Esophagus muscularis mucosa (tissue), 4 donors: ENCODE data around the gene TMEM156. TPM values are rescaled to one million over a fixed set of nuclear protein-coding genes. Genes with fewer than 3 reads are reported as not detected.

Experiments
- DNase-seq: peaks from one replicate; pipeline ENCODE4 v3.0.0-alpha.2; 2017; ENCODE audit errors: extremely low spot score
- H3K27ac ChIP-seq, 4 donors: fragments of 200-600 bp; sonication (generic); replicated peaks in 1 of 4; 1 replicate in 3 of 4; 2 replicates in 1 of 4; pipeline ENCODE4 v1.5.1; 2016 to 2019; ENCODE audit warnings: mild to moderate bottlenecking in 1 of 4
- H3K27me3 ChIP-seq, 4 donors: fragments of 200-600 bp; sonication (generic); one replicate each; pipeline versions ENCODE4 v1.5.1 to v1.6.0; 2016 to 2019
- H3K36me3 ChIP-seq, 4 donors: fragments of 200-600 bp; sonication (generic); one replicate each; pipeline ENCODE4 v1.5.1; 2016 to 2019
- H3K4me1 ChIP-seq, 4 donors: fragments of 200-600 bp; sonication (generic); one replicate each; pipeline ENCODE4 v1.5.1; 2016 to 2019
- H3K4me3 ChIP-seq, 4 donors: fragments of 200-600 bp; sonication (generic); 1 replicate in 2 of 4; 2 replicates in 2 of 4; pipeline ENCODE4 v1.5.1; 2016 to 2019; ENCODE audit warnings: mild to moderate bottlenecking in 4 of 4, moderate library complexity in 1 of 4
- H3K9me3 ChIP-seq, 4 donors: fragments of 200-600 bp; sonication (generic); 1 replicate in 3 of 4; 2 replicates in 1 of 4; pipeline ENCODE4 v1.5.1; 2016 to 2019
- CTCF ChIP-seq, 3 experiments: fragments of 200-600 bp in 2 of 3; fragments of 450-650 bp in 1 of 3; sonication (generic) in 2 of 3; IDR thresholded peaks; one replicate each; pipeline ENCODE4 v1.5.1; 2017 to 2019; ENCODE audit warnings: antibody characterized with exemption in 3 of 3, mild to moderate bottlenecking in 2 of 3, moderate library complexity in 1 of 3
- EP300 ChIP-seq: sonication (generic); formaldehyde crosslinking; IDR thresholded peaks from one replicate; pipeline ENCODE4 v1.6.1; 2017; ENCODE audit warnings: antibody characterized with exemption
- POLR2A ChIP-seq: fragments of 450-650 bp; IDR thresholded peaks from one replicate; pipeline ENCODE4 v1.6.1; 2017; ENCODE audit warnings: antibody characterized with exemption, moderate library complexity, mild to moderate bottlenecking, low read depth
- POLR2AphosphoS5 ChIP-seq, 2 donors: sonication (generic); formaldehyde crosslinking; IDR thresholded peaks; one replicate each; pipeline ENCODE4 v1.6.1; 2017; ENCODE audit warnings: antibody characterized with exemption in 2 of 2
- WGBS: methylation state at CpG from one replicate; pipeline ENCODE4 v1.1.5; 2018; 5-methylcytosine and 5-hydroxymethylcytosine counted together
- intact Hi-C: fragments of 100-400 bp; cut with DNase I; formaldehyde crosslinking; loops from one replicate; pipeline ENCODE4 v1.15.1; 2023
- total RNA-seq, 4 donors: library from RNA; depleted of rRNA; stranded (reverse); fragments of >200 nt; gene quantifications; one replicate each; pipeline versions ENCODE4 v1.1.0 to v1.2.1, GENCODE V29; 2016

TMEM156 gene
- total RNA-seq, 4 donors from 2014 or later = 0.50 TPM; not detected in 3

- Histone ChIP-seq H3K36me3 (no peaks in the 10 kb centered on the region), H3K27me3 (no peaks in the 10 kb centered on the region), H3K4me1 (peaks cover 0 to 11% (median 2%) of the 10 kb centered on the region in 4 donors), H3K4me3 (no peak overlapping the region), H3K27ac (no peak overlapping the region), H3K9me3 (no peaks in the 10 kb centered on the region)
- no peak for DNase-seq
- WGBS = 83% methylated on average over 10 of the region's 10 CpGs
- intact Hi-C loops = no loop called here
- TF ChIP-seq EP300 (no peak), POLR2A (no peak)
These were observed 46.7 kb downstream of the TMEM156 start for GRCh38 chr4:38985410-38986100.

- H3K4me1 ChIP-seq = peaks cover 0 to 11% (median 2%) of the 10 kb centered on the region in 4 donors
- 55% methylated on average over 12 of the region's 12 CpGs for WGBS
- peak overlapping the region in 2 of 4 donors; percentile 22 to 32 for H3K27ac ChIP-seq
- no peak overlapping the region for H3K4me3 ChIP-seq
- intact Hi-C loops = no loop called here
- H3K27me3 ChIP-seq = no peaks in the 10 kb centered on the region
- H3K9me3 ChIP-seq = no peaks in the 10 kb centered on the region
- no peak for TF ChIP-seq EP300
- no peak for TF ChIP-seq CTCF (IDR thresholded peaks at IDR 0.05)
- TF ChIP-seq POLR2AphosphoS5 (IDR thresholded peaks at IDR 0.05) = no peak
- TF ChIP-seq POLR2A = no peak
- no peak for DNase-seq
- H3K36me3 ChIP-seq = no peaks in the 10 kb centered on the region
These were observed 48.2 kb downstream of the TMEM156 start for GRCh38 chr4:38983787-38984598.

GRCh38 chr4:38983291-38983690, 48.9 kb downstream of the TMEM156 start:
- intact Hi-C loops = no loop called here
- WGBS = 91% methylated on average over 6 of the region's 6 CpGs
- no peak overlapping the region for H3K27ac ChIP-seq
- no peak for TF ChIP-seq POLR2A
- TF ChIP-seq EP300 = no peak
- no peak for TF ChIP-seq POLR2AphosphoS5 (IDR thresholded peaks at IDR 0.05)
- no peak for TF ChIP-seq CTCF (IDR thresholded peaks at IDR 0.05)
- no peak overlapping the region for H3K4me3 ChIP-seq
- H3K9me3 ChIP-seq = no peaks in the 10 kb centered on the region
- H3K27me3 ChIP-seq = no peaks in the 10 kb centered on the region
- peaks cover 0 to 11% (median 2%) of the 10 kb centered on the region in 4 donors for H3K4me1 ChIP-seq
- no peak for DNase-seq
- no peaks in the 10 kb centered on the region for H3K36me3 ChIP-seq

- no peaks in the 10 kb centered on the region for H3K27me3 ChIP-seq
- H3K36me3 ChIP-seq = no peaks in the 10 kb centered on the region
- 86% methylated on average over 5 of the region's 5 CpGs for WGBS
- peaks cover 0 to 11% (median 2%) of the 10 kb centered on the region in 4 donors for H3K4me1 ChIP-seq
- H3K4me3 ChIP-seq = no peak overlapping the region
- no peak for DNase-seq
- TF ChIP-seq CTCF (IDR thresholded peaks at IDR 0.05) = no peak
- no peak for TF ChIP-seq POLR2A
- no peak for TF ChIP-seq EP300
- no peak for TF ChIP-seq POLR2AphosphoS5 (IDR thresholded peaks at IDR 0.05)
- no peaks in the 10 kb centered on the region for H3K9me3 ChIP-seq
- intact Hi-C loops = no loop called here
- no peak overlapping the region for H3K27ac ChIP-seq
These were observed 49.7 kb downstream of the TMEM156 start for GRCh38 chr4:38982361-38983095.
